Heart right ventricle (tissue), 16 donors: Measurements from ENCODE around the gene MSH5. TPM values are rescaled to one million over a fixed set of nuclear protein-coding genes. Genes with fewer than 3 reads are reported as not detected.

ENCODE experiments used
- ATAC-seq, 8 donors: fragments of 200-7000 bp; cut with Tn5 transposase; one replicate each; pipeline ENCODE4 v1.9.1; 2020; ENCODE audit warnings: mild to moderate bottlenecking in 8 of 8, moderate library complexity in 8 of 8, moderate number of reproducible peaks in 1 of 8
- DNase-seq, 2 donors: peaks; one replicate each; pipeline ENCODE4 v3.0.0-alpha.2; 2020
- H3K27ac ChIP-seq, 10 donors: fragments of 200-600 bp; sonication (generic) in 2 of 10; one replicate each; pipeline versions ENCODE4 v1.5.0 to v1.8.0; 2020 to 2022; ENCODE audit warnings: mild to moderate bottlenecking in 3 of 10
- H3K27me3 ChIP-seq, 7 donors: fragments of 200-600 bp; one replicate each; pipeline ENCODE4 v1.8.0; 2021 to 2022; ENCODE audit warnings: mild to moderate bottlenecking in 2 of 7
- H3K36me3 ChIP-seq, 9 donors: fragments of 200-600 bp; sonication (generic) in 1 of 9; one replicate each; pipeline versions ENCODE4 v1.5.0 to v1.8.0; 2020 to 2022; ENCODE audit warnings: mild to moderate bottlenecking in 2 of 9
- H3K4me1 ChIP-seq, 9 donors: fragments of 200-600 bp; sonication (generic) in 1 of 9; one replicate each; pipeline versions ENCODE4 v1.5.0 to v1.8.0; 2020 to 2022; ENCODE audit warnings: mild to moderate bottlenecking in 4 of 9
- H3K4me3 ChIP-seq, 10 donors: fragments of 200-600 bp; sonication (generic) in 2 of 10; one replicate each; pipeline versions ENCODE4 v1.5.0 to v1.8.0; 2020 to 2022; ENCODE audit warnings: mild to moderate bottlenecking in 7 of 10, moderate library complexity in 2 of 10
- H3K9me3 ChIP-seq, 11 donors: fragments of 200-600 bp in 10 of 11; sonication (generic) in 2 of 11; one replicate each; pipeline versions ENCODE4 v1.5.0 to v1.8.0; 2013 to 2022; ENCODE audit warnings: mild to moderate bottlenecking in 2 of 11, control low read depth in 1 of 11, moderate library complexity in 1 of 11
- WGBS, 2 donors: extraction: QIAGEN DNeasy Blood & Tissue Kit; methylation state at CpG; one replicate each; pipeline ENCODE4 v1.1.7; 2013; ENCODE audit warnings: inconsistent platforms in 1 of 2; 5-methylcytosine and 5-hydroxymethylcytosine counted together
- intact Hi-C, 10 donors: fragments of 100-400 bp; cut with DNase I; formaldehyde crosslinking; loops; one replicate each; pipeline versions ENCODE4 v1.11.1 to v1.14.2; 2022
- polyA plus RNA-seq, 2 donors: library from polyadenylated mRNA; stranded (reverse); fragments of 200-250 nt; gene quantifications; one replicate each; pipeline ENCODE4 v1.2.3, GENCODE V29; 2013
- total RNA-seq, 10 donors: library from RNA; stranded (reverse); fragmentation: NEBNext Ultra II Directional in 3 of 10; extraction: Animal tissue kit (Norgen Biotek cat#: 25700) in 3 of 10; gene quantifications; one replicate each; pipeline versions ENCODE4 v1.2.1 to v1.2.4, GENCODE V29; 2021 to 2023
- TF ChIP-seq, protein P1 (sequence below), 9 donors: fragments of 200-600 bp; sonication (generic) in 2 of 9; IDR thresholded peaks; one replicate each; pipeline versions ENCODE4 v1.5.0 to v1.8.0; 2021 to 2022; ENCODE audit warnings: antibody characterized with exemption in 9 of 9, mild to moderate bottlenecking in 5 of 9, moderate library complexity in 1 of 9
- donor health status: Arrhythmogenic right ventricular cardiomyopathy.
- donor health status: ischemic (EF 13 %, LVEDD 7.1; RV severe dilation, severe dysfunction).
- donor health status: healthy with polysubstance abuse.
- donor health status: DM: no; HTN: yes; CAD: no.
- donor health status: DM: no; HTN: no; CAD: no.
- donor health status: ischemic (EF 25% LVEDD 6.9; RV normal size, moderate dysfunction).
- donor health status: ischemic (EF 25% LVEDD 5.7; RV mildly dilated, moderate dysfunction).
- donor health status: healthy.
- donor health status: DM: yes; HTN: yes; CAD: no.
- donor health status: Ischemic cardiomyopathy.
- donor health status: ischemic (EF 35%, LVEDD 5.7; RV mildly dilated, moderate dysfunction).
- donor health status: nonischemic (EF 11% LVEDD 7.7; RV severe dilation, severe dysfunction).
- donor health status: DM: yes; HTN: yes; CAD: no.
- donor health status: PGD.
- donor health status: ischemic (EF 29% LVEDD 5.4; RV normal size, mild dysfunction).
- donor health status: nonischemic (EF 23%, LVEDD 6.1; RV moderate dilation, normal function).

MSH5 gene
- total and polyA plus RNA-seq, 12 donors = 0.89 to 6.1 (median 2.6) TPM

DNA sequence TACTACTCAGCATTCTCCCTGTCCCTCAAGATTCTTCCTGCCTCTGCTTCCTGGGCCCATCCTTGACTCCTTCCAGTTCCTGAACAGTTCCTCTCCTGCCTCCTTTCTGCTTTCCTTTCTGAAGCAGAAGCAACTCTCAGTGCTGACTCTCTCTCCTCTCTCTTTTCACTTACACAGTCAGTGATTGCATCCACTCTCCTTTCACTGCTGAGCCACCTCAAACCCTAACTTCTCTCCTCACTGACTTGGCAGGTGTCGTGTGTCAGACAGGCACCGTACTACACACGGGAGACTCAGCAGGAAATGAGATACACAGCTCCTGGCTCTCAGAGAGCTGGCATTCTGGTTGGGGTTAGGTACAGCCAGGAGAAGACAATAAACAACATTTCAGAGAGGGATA, 42.2 kb upstream of the MSH5 start:
- no peak overlapping the region for H3K4me3 ChIP-seq
- TF ChIP-seq, protein P1, sequence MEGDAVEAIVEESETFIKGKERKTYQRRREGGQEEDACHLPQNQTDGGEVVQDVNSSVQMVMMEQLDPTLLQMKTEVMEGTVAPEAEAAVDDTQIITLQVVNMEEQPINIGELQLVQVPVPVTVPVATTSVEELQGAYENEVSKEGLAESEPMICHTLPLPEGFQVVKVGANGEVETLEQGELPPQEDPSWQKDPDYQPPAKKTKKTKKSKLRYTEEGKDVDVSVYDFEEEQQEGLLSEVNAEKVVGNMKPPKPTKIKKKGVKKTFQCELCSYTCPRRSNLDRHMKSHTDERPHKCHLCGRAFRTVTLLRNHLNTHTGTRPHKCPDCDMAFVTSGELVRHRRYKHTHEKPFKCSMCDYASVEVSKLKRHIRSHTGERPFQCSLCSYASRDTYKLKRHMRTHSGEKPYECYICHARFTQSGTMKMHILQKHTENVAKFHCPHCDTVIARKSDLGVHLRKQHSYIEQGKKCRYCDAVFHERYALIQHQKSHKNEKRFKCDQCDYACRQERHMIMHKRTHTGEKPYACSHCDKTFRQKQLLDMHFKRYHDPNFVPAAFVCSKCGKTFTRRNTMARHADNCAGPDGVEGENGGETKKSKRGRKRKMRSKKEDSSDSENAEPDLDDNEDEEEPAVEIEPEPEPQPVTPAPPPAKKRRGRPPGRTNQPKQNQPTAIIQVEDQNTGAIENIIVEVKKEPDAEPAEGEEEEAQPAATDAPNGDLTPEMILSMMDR (IDR thresholded peaks at IDR 0.05) = no peak
- H3K27me3 ChIP-seq = no peaks in the 10 kb centered on the region
- WGBS, 2 donors = 38 to 47% methylated on average over 3 of the region's 3 CpGs
- DNase-seq (no peak), ATAC-seq (no peak)
- intact Hi-C loops = no loop called here
- H3K36me3 ChIP-seq = peaks cover 0 to 88% (median 46%) of the 10 kb centered on the region in 9 donors
- no peaks in the 10 kb centered on the region for H3K9me3 ChIP-seq
- H3K4me1 ChIP-seq = peaks cover 8 to 35% (median 18%) of the 10 kb centered on the region in 9 donors
- peak overlapping the region in 1 of 10 donors; percentile 31 for H3K27ac ChIP-seq

DNA sequence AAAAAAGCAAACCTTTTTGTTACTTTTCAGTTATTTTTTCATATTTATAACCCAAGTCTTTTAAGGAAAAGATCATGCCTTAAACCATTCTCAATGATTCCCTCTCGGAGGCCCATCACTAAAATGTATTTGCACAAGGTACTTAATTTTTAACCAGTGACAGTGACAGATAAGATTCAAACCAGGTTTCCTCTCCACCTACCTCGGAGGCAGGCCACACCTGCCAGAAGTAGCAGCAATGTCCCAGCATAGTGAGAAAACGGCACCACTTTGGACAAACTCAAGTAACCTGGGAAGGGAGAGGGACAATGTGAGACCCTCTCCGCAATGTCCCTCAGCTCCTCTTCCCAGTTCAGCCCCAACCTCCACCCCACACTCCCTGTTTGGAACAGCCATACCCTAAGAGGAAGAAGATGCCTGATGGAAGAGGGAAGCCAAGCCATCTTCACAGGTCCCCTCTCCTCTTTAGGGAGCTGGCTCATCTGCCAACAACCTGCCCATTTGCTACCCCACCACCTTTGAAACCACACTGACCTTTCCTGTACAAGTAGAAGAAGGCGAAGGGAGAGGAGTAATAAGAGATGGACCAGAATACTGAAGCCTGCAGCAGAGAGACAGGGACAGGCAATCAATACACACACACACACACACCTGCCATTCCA, 38.9 kb upstream of the MSH5 start:
- DNase-seq (no peak), ATAC-seq (no peak)
- intact Hi-C loops = loop anchor here in 1 of 10 donors (1.0 kb wide), 1 partner anchor 28 kb away; the partner anchor contains the start of gene DDAH2
- peaks cover 11 to 41% (median 22%) of the 10 kb centered on the region in 9 donors for H3K4me1 ChIP-seq
- H3K4me3 ChIP-seq = no peak overlapping the region
- WGBS, 2 donors = 92% methylated on average over 5 of the region's 5 CpGs
- H3K9me3 ChIP-seq = no peaks in the 10 kb centered on the region
- peak overlapping the region in 1 of 10 donors; percentile 17 for H3K27ac ChIP-seq
- H3K36me3 ChIP-seq = peaks cover 0 to 55% (median 19%) of the 10 kb centered on the region in 9 donors
- H3K27me3 ChIP-seq = no peaks in the 10 kb centered on the region
- TF ChIP-seq, protein P1 (IDR thresholded peaks at IDR 0.05) = no peak

DNA sequence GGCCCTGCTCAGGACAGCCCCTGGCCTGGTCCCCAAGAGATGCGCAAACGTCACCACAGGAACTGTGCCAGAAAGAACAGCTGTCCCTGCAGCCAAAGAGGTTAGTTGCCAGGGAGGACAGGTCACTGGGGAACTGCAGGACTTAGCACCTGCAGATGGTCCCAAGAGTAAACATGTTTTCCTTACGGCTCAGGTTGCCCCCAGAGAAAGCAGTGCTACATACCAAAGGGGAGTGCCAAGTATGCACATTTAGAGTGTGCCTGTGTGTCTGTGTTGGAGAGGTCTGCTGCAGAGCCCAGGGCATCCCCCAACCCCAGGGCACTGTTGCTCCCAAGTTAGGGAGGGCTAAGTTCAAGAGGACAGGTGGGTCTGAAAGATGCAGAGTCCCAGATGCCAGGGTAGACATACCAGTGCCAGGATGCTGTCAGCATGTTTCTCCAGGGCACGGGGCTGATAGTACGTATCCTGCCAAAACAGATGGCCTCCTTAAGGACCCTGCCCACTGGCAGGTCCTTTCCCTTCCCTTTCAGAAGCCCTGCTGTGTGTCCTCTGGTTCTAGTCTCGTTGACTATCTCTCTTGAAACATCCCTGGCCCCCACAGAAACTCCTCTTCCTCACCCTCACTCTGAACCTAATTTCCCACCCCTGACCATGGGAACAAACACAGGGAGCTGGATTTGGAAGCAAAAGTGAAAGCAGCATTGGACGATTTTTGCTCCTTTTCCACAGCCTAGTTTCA, 38.0 kb upstream of the MSH5 start:
- H3K27ac ChIP-seq = peak overlapping the region in 9 of 10 donors; percentile 92 to 99 (median 97)

DNA sequence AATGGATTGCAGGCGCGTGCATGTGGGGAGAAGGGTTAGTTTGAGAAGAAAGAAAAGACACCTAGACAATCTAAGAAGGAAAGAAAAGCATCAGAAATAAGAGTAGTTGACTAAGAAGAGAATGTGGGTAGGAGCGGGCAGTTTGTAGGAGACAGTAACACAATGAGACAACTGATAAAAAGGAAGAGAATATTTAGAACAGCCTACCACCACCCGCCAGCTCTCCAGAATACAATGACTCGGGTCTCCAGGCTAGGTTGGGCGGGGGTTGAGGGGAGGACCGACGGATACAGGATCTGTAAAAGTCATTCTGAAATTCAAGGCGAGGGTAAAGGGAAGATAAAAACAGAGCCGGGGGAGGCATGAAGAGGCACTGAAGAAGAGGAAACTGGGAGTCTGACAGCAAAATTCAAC, 37.4 kb upstream of the MSH5 start:
- Histone ChIP-seq H3K27me3 (no peaks in the 10 kb centered on the region), H3K27ac (peak overlapping the region; percentile 91 to 99 (median 96)), H3K4me1 (peaks cover 11 to 38% (median 22%) of the 10 kb centered on the region in 9 donors), H3K4me3 (peak overlapping the region; percentile 56 to 89 (median 78)), H3K9me3 (no peaks in the 10 kb centered on the region), H3K36me3 (peaks cover 0 to 40% (median 12%) of the 10 kb centered on the region in 9 donors)
- ATAC-seq (peak; percentile 1 to 38 (median 19)), DNase-seq (no peak)
- TF ChIP-seq, protein P1 (IDR thresholded peaks at IDR 0.05) = no peak
- intact Hi-C loops = no loop called here
- 1% methylated on average over 10 of the region's 10 CpGs for WGBS, 2 donors

More for the DNA sequence above, 38.0 kb upstream of the MSH5 start:
- DNase-seq (peak; percentile 43 to 53), ATAC-seq (peak in 1 of 8 donors; percentile 2)
- no peaks in the 10 kb centered on the region for H3K27me3 ChIP-seq
- intact Hi-C loops = loop anchor here in 1 of 10 donors (1.0 kb wide), 1 partner anchor 27 kb away; the partner anchor contains the start of gene DDAH2
- H3K36me3 ChIP-seq = peaks cover 0 to 45% (median 14%) of the 10 kb centered on the region in 9 donors
- TF ChIP-seq, protein P1 (IDR thresholded peaks at IDR 0.05) = no peak
- H3K9me3 ChIP-seq = no peaks in the 10 kb centered on the region
- peak overlapping the region; percentile 56 to 89 (median 78) for H3K4me3 ChIP-seq
- 16 to 18% methylated on average over 7 of the region's 7 CpGs for WGBS, 2 donors
- H3K4me1 ChIP-seq = peaks cover 11 to 41% (median 22%) of the 10 kb centered on the region in 9 donors
